ENCODE measurements around the gene IL18R1.
"Not testable (repeated sequence)": the region's sequence is repeated elsewhere in the genome, so short reads cannot be mapped to it uniquely, and the experiment has no call there.

DNA sequence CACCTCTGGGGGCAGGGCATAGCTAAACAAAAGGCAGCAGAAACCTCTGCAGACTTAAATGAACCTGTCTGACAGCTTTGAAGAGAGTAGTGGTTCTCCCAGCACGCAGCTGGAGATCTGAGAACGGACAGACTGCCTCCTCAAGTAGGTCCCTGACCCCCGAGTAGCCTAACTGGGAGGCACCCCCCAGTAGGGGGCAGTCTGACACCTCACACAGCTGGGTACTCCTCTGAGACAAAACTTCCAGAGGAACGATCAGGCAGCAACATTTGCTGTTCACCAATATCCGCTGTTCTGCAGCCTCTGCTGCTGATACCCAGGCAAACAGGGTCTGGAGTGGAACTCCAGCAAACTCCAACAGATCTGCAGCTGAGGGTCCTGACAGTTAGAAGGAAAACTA, 30.7 kb upstream of the IL18R1 start:
- TF ChIP-seq EZH2phosphoT487 (IDR thresholded peaks at IDR 0.05; ENCODE audit: borderline replicate concordance, low read length); CTCF (IDR thresholded peaks at IDR 0.05; ENCODE audit: low read depth, low read length, poor library complexity, severe bottlenecking): not testable (repeated sequence)
